HEK293 (cell line): ENCODE results near the gene AGBL3.

Experiments used
- BCL11B ChIP-seq: fragments of 450-650 bp; formaldehyde crosslinking; IDR thresholded peaks from 2 replicates; pipeline ENCODE4 v1.5.1; 2016; ENCODE audit warnings: low read depth, missing biosample characterization, missing genetic modification characterization
- CTCF ChIP-seq: fragments of 450-650 bp; formaldehyde crosslinking; IDR thresholded peaks from 2 replicates; pipeline ENCODE4 v1.5.1; 2016; ENCODE audit warnings: missing biosample characterization, missing genetic modification characterization
- KLF10 ChIP-seq: fragments of 450-650 bp; IDR thresholded peaks from 2 replicates; pipeline ENCODE4 v1.5.1; 2018; ENCODE audit warnings: missing biosample characterization, mild to moderate bottlenecking, missing genetic modification characterization
- ZFP37 ChIP-seq: fragments of 450-650 bp; formaldehyde crosslinking; IDR thresholded peaks from 2 replicates; pipeline ENCODE4 v1.5.1; 2016; ENCODE audit warnings: missing biosample characterization, missing genetic modification characterization
- ZFP41 ChIP-seq: fragments of 450-650 bp; formaldehyde crosslinking; IDR thresholded peaks from 2 replicates; pipeline ENCODE4 v1.5.1; 2016; ENCODE audit warnings: missing biosample characterization, missing genetic modification characterization, borderline replicate concordance
- ZNF350 ChIP-seq: fragments of 450-650 bp; formaldehyde crosslinking; IDR thresholded peaks from 2 replicates; pipeline ENCODE4 v1.5.0; 2017; ENCODE audit warnings: missing biosample characterization, mild to moderate bottlenecking, missing genetic modification characterization
- ZNF362 ChIP-seq: fragments of 450-650 bp; formaldehyde crosslinking; IDR thresholded peaks from 2 replicates; pipeline ENCODE4 v1.5.1; 2016; ENCODE audit warnings: missing biosample characterization, missing genetic modification characterization
- ZNF391 ChIP-seq: fragments of 450-650 bp; formaldehyde crosslinking; IDR thresholded peaks from 2 replicates; pipeline ENCODE4 v1.5.1; 2016; ENCODE audit warnings: low read depth, missing biosample characterization, missing genetic modification characterization, borderline replicate concordance

- TF ChIP-seq ZNF391 (no peak), BCL11B (tag by site-specific recombination) (no peak), CTCF (tag by site-specific recombination) (no peak), ZFP41 (tag by site-specific recombination) (no peak), ZFP37 (tag by site-specific recombination) (no peak), ZNF362 (tag by site-specific recombination) (no peak), ZNF350 (tag by site-specific recombination) (no peak), KLF10 (tag by site-specific recombination) (no peak)
These were observed 195.8 kb downstream of the AGBL3 start for GRCh38 chr7:135181929-135182678.
